Measurements from ENCODE around the gene TSPAN5. TPM values are rescaled to one million over a fixed set of nuclear protein-coding genes. Genes with fewer than 3 reads are reported as not detected.

TSPAN5 gene
- total RNA-seq, 2 donors from 2014 or later, result 3.5 to 5.3 TPM

DNA sequence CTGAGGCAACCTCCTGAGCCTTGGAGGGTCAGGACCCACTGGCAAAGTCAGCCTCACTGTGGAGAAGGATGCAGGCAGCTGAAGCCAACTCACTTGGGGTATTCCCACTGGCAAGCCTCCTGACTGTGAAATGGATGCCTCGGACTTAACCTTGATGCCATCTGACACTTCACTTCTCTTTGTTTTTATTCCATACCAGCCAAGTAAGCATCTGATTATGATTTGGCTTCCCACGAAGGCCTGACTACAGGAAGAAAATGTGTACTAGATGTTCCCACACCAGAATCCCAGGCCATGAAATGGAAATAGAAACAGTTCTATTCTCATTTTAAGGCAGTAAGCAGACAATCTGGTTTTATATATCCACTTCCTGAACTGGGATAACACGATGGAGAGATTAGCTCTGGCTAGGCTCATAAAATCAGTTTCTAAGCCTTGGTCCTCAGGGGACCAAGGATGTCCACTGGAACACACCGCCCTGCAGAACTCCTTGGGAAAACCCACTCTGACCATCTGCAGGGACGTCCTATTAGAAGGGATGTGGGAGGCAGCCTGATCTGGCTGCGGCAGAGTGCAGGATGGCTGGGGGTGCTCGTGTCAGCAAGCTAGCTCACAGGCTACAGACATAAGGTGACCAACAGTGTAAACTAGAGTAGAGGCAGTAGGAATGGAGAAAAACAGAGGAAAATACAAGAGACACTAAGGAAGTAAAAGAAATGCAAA, 89.3 kb downstream of the TSPAN5 start:
- no peak for DNase-seq (ENCODE audit: low spot score)
- intact Hi-C loops (cut with DNase I), result no loop called here

DNA sequence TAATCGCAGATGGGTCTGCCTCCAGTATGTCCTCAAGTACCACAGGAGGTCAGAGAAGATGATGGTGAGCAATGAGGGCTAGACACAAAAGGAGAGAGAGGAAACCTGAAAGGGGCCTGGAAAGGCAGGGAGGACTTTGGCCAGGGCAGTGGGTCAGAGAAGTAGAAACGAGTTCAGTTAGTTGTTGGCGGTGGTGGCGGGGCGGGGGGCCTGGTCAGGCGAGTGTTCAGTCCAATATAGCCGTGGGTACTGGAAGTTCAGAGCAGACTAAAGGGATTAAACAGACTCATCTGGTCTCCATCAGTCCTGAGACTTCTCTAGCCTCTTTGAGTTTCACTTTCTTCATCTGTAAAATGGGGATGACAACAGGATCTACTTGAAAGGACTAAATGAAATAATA, 90.8 kb downstream of the TSPAN5 start:
- DNase-seq (ENCODE audit: low spot score), result no peak
- intact Hi-C loops (cut with DNase I), result no loop called here

DNA sequence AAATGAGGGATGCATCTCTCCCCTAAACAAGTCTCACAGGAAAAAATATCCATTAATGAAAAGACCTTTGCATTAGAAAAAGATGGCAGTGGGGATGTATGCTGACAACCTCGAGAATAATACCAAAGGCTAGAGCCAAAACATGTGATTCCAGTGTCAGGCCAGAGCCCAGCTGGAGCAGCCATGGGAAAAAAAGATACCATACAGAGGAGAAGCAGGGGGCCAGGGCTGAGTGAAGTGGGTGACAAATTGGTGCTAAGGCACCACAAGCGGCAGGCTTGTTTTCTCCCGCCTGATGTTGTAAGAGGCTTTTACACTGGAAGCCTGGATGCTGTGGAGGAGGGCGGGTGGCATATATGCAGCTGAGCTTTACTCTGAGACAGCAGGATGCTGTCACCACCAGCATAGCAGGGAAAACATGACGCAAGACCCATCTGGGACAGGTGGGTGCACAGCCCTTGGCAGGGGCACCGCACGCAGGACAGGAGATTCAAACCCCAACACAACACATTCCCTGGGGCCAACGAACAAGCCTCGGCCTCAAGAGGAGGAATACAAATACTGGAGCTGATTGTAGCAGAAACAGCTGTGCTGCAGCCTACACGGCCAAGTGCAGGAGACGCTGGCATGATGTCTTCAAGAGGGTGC, 91.9 kb downstream of the TSPAN5 start:
- DNase-seq (ENCODE audit: low spot score), result no peak
- intact Hi-C loops (cut with DNase I), result no loop called here

DNA sequence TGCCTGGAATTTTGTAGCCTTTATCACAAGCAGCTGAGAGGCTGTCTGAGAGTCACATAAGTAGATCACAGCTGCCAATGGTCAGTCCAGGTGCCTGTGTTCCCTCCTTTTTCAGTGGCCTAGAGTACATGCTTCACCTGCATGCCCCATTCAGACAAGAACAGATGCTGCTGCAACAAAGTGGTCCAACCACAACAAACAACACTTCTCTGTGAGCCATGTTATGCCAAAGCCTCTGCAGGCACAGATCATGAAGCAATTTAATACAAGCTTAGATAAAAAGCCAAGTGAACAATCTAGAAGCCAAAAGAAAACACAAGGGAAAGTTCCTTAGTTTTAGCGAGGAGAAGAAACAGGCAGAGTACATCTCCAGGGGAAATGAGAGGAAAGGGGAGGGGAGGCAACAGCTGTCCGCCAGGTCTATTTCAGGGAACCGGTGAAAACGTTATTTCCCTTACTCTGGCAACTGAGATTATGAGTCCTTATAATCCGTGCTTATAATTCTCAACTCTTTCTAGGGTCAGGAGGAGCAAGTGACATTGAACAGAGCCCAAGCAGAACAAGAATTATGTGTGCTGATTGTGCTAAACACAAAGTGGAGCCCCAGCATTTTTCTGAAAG, 92.6 kb downstream of the TSPAN5 start:
- intact Hi-C loops (cut with DNase I), result no loop called here
- DNase-seq (ENCODE audit: low spot score), result no peak

DNA sequence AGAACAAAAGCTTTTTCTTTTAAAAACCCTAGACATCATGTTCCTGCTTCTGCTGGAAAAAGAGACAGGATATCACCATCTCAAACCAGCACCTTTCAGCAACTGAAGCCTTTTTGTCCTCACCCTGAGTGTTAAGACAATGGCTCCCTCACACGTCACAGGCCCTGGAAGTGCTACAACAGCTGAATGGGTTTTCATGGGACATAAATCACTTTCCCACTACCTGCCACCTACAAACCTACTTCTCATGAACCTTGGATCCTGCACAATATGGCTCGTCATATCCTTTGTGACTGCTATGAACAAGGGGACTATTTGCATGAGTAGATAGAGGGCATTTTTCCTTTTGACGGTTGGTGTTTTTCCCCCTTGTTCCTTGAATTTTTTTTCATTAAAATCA, 93.6 kb downstream of the TSPAN5 start:
- no peak for DNase-seq (ENCODE audit: low spot score)
- intact Hi-C loops (cut with DNase I), result no loop called here

DNA sequence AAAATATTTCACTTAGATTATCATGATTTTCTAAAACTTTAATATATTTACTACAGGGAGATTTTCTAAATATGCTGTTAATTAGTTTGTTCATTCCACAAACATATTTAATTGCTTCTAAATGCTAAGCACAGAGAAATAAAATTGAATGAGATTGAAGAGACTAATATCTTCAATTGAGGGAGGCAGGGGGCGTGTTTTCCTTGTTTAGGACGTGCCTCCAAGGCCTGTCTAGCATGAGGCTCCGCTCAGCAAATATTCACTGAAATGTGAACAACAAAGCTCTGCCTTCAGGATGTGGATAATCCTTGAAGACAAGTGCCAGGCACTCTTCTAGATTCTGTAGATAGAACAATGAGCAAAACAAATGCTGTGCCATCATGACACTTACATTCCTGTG, 98.1 kb downstream of the TSPAN5 start:
- no peak for DNase-seq (ENCODE audit: low spot score)
- intact Hi-C loops (cut with DNase I), result no loop called here

DNA sequence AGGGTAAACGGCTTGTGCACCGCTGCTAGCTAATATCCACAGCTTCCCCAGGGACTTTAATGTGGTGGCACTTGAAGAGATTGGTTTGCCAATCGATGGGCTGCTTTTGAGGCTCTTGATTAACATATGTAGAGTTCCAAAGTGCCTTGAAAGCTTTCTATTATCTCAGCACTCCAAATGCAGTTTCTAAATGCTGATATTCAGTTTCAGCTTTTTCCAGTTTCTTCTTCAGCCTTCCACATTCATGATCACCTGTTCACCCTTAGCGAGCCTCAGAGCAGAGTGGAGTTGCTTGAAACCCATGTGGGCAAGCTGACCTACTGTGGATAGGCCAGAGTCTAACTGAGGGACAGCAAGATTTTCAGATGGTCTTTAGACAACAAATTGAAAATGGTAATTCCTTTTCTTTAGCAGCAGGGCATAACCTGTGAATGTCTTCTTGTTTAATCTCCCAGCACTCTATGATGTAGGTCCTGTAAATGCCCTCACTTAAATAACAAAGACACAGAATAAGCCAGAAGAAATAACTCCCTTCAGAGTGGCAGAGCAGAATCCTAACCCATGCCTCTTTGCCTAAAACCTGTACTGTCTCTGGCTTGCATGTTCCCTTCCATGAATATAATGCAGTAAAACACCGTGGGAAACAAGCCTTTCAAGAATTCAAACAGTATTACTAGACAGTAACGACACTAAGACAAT, 99.8 kb downstream of the TSPAN5 start:
- intact Hi-C loops (cut with DNase I), result no loop called here
- DNase-seq (ENCODE audit: low spot score), result no peak

DNA sequence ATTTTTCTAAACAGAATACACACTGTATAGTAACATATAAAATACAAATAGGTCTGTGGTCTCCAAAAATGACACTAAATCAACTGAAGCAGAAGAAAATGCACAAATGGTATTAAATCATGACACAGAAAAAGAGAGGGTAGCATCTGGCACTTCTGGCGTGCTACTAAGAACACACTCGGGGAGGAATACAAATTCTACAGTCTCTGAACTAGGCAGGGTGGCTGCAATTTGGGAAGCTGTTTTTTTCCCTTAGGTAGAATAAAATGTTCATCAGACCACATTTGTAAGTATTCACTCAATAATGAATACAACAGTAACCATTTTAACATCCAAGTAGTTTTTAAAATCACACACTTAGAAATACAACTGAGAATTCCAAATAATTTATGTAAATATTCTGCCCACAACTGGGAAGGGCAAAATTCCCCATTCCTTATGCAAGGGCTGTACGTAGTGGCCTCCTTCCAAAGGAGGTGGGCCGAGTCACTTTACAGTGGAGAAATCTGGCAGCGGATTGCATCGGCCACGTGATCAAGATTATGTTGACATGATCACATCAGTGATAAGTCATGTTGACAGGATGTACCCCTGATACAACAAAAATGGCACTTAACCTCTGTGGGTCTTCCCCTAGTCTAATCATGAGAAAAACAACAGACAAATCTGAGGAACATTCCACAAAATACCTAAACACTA, 101.1 kb downstream of the TSPAN5 start:
- intact Hi-C loops (cut with DNase I), result no loop called here
- DNase-seq (ENCODE audit: low spot score), result no peak

DNA sequence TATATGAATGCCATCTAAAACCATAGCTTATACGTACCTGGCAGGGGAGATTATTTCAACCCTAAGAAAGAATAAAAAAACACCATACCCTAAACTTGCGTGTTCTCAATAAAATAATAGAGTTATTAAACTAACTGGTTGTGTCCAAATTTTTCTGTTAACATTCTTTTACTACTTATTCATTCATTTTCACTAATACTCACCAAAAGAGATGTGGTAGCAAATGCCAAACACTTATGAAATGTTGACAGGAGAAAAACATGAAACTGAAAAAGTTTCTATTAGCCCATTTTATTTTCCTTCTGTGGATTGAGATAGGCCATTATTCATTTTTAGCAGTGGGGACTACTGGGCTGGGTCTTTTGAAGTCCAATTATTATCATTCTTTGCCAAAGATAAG, 102.0 kb downstream of the TSPAN5 start:
- intact Hi-C loops (cut with DNase I), result no loop called here
- DNase-seq (ENCODE audit: low spot score), result no peak

DNA sequence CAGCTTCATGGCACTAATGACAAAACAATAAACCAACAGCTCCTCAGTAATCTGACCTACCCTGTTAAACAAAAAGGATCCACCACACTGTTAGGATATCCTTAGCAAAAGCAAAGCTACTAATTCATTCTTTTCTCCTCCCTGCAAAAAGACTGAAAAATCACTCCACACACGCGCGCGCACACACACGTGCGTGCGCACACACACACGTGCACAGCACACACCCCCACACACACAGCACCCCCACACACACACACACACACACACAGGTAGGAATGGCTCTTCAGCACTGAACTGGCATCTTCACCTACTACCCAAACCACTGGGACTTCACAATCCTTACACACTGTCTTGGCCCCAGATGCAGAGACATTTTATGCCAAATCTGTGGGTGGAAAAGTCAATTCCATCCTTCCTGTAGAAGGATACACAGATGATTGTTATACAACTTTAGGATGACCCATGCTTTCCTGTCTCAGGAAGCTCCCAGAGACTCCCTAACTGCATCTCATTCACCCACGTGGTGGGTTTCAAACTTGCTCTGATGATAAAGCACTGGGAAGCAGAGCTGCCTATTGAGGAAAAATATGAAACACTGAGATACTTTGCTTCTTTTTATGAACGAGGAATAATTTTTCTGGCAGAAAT, 102.5 kb downstream of the TSPAN5 start:
- no peak for DNase-seq (ENCODE audit: low spot score)
- intact Hi-C loops (cut with DNase I), result no loop called here

DNA sequence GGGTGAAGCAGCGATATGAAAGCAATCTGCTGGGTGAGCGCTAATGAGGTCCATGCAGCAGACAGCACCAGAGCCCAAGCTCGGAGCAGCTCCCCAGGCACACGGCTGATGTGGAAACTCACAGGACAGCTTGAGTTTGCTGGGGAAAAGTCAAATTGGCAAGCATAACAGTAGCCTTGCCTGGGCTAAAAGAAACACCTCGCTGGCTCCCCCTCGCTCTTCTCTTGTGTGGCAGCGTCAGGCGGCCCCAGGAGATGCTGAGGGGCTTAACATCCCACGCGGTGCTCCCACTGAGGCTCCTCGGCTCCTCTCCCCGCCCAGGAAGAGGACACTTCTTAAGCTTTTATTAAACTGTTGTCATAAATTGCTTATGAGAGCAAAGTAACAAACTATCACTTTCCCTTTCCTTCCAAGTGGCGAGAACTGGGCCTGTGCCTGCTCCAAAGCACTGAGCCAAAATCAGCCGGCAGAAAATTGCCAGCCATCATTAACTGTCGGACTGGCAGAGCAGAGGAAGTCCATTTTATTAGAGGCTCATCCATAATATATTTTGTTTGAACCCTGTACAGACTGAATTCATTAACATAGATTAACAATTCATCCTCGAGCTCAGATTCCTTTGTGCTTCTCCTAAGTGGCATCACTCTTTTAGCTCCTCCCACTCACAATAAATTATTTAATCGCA, 111.4 kb downstream of the TSPAN5 start:
- intact Hi-C loops (cut with DNase I), result no loop called here
- DNase-seq (ENCODE audit: low spot score), result no peak

DNA sequence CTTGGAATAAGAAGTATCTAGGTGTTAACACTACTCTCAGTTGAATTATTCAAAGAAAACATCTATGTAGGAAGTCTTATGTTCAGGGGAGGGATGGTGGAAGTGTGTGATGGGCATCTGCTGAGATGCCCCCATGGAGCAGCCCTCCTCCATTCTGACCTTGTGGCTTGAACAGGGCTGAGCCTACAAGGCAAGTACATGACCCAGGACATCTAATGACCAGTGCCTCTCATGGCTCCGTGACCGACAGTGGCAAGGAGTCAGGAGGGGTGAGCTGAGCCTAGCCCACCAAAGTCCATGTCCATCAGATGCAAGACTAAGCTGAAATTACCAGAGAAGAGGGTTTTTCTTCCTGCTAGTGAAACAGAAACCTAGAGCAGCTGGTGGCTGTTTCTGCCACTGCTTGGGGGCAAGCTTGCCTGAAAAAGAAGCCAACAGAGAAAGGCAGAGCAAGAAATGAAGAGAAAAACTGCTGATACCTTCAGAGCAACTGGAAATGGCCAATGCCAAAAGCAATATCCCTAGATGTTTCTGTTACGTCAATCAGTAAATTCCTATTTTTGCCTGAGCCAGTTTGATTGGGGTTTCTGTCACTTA, 113.5 kb downstream of the TSPAN5 start:
- no peak for DNase-seq (ENCODE audit: low spot score)
- intact Hi-C loops (cut with DNase I), result no loop called here

DNA sequence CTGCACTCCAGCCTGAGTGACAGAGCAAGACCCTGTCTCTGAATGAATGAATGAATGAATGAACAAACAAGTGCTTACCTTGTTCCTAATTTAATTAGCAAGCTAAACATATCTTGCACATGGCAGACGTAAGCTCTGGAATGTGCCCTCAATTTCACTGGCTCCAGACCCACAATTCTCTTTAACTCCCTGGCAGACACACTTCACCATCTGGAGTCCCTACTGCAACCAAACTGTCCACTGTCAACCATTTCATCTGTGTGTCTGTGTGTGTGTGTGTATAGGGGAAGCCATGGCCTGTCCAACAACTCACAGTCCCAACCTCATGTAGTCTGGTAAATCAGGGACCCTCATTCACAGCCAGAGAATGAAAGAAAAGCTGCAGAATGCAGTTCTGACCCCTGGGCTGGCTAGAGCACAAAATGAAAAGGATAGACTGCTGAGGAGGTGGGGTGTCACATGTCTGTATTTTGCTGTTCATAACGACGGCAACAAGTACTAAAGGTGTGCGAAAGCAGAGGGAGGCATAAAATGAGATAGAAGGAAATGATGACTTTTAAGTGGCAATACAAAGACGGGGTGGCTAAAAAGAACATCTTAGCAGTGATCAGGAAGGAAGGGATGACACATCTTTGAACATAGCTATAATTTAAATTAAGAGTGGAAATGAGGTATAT, 114.1 kb downstream of the TSPAN5 start:
- intact Hi-C loops (cut with DNase I), result no loop called here
- DNase-seq (ENCODE audit: low spot score), result no peak

DNA sequence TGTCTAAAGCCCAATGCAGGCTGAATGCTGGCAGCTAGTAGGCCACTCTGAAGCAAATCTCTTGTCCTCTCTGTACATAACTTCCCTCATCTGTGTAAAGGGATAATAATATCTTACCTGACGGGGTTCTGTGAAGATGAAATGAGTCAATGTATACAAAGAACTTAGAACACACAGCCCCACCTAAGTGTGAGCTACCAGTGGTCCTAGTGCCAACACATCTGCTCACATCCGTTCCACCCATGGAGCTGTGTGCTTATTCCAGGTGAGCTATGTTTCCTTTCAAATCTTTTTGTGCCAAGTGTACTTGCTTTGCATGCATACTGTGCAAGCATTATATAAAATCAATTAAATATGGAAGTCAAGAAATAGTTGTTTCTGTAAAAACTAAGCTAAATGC, 116.4 kb downstream of the TSPAN5 start:
- DNase-seq (ENCODE audit: low spot score), result no peak
- intact Hi-C loops (cut with DNase I), result no loop called here

DNA sequence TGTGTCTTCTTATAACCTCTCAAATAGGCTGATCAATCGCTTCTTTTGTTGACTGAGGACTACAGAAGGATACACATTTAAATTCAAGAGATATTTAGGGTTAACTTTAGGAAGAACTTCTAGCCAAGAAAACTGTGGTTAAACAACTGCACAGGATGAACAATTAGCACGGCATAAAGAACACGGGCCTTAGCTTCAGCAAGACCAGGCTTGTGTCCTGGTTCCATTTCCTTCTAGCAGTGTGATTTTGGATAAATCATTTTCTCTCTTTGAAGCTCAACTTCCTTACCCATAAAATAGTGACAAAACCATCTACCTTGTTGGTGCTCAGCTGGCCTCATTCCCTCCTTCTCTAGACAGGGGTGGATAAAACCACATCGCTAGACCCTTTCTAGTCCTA, 117.6 kb downstream of the TSPAN5 start:
- intact Hi-C loops (cut with DNase I), result no loop called here
- DNase-seq (ENCODE audit: low spot score), result no peak

DNA sequence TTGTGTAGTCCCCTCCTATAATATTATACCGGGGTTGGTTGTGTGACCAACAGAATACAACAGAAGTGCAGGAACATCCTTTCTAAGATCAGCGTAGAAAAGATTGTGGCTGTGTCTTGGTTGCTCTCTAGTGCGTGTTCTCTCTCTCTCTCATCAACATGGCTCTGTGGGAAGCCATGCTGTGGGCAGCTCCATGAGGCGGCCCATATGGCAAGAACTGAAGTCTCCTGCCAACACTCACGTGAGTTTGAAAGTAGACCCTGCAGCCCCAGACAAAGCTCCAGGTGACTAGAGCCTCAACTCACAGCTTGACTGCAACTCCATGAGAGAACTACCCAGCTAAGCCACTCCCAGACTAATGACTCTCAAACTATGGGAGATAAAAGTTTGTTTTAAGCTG, 118.7 kb downstream of the TSPAN5 start:
- DNase-seq (ENCODE audit: low spot score), result no peak
- intact Hi-C loops (cut with DNase I), result no loop called here

DNA sequence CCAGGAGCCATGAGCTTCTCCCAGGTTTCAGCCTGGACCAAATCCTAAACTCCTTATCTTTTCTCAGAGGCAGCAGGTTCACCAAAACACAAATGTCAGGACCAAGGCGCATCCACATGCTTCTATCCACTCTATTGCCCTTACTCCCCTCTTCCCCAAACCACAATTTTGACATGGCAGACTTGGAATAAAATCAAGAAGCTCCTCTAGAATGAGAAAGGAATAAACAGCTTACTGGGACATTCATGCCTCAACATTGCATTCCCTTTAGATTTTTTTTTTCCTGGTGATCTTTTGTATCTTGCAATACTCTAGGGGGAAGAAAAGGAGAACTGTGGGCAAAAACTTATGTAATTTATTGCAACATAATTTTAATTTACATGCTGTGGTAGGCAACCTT, 119.1 kb downstream of the TSPAN5 start:
- no peak for DNase-seq (ENCODE audit: low spot score)
- intact Hi-C loops (cut with DNase I), result no loop called here

DNA sequence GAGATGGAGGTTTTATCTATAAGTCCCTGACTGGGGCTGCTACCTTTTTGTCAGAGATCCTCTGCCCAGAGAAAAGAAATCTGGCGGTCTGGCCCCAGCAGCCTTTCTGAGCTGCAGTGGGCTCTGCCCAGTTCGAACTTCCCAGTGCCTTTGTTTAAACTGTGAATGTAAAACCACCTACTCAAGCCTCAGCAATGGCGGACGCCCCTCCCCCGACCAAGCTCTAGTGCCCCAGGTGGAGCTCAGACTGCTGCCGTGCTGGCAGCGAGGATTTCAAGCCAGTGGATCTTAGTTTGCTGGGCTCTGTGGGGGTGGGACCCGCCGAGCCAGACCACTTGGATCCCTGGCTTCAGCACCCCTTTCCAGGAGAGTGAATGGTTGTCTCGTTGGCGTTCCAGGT, 121.8 kb downstream of the TSPAN5 start:
- intact Hi-C loops (cut with DNase I), result no loop called here
- no peak for DNase-seq (ENCODE audit: low spot score)

Measured in posterior vena cava (tissue), 2 donors.